HuH-7 (cell line): ENCODE results near the gene MEIOB.
"Not testable (repeated sequence)": the region's sequence is repeated elsewhere in the genome, so short reads cannot be mapped to it uniquely, and the experiment has no call there.

Experiments
- DNase-seq: peaks from one replicate; pipeline ENCODE4 v3.0.0; 2011; ENCODE audit warnings: low spot score

Gene MEIOB

GRCh38 chr16:1810106-1810505 is 61.9 kb downstream of the MEIOB start:
- DNase-seq: no peak

GRCh38 chr16:1809281-1809801 is 62.6 kb downstream of the MEIOB start:
- no peak for DNase-seq

DNA sequence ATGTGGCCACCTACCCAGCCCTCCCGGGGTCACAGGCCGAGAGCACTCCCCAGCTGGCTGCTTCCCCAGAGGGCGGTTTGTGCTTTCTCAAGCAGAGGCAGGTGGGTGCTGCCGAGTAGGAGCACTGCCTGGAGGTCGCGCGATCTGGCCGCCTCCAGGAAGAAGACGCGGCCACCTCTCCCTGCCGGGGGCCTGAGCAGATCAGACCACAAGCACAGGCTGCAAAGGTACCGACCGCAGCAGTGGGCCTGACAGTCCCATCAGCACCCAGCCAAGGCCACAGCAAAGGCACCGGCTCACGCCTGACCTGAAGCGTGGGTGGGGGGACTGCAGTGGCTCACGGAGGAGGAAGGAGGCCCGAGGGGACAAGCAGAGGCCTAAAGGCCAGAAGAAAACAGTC is 63.3 kb downstream of the MEIOB start:
- no peak for DNase-seq

- no peak for DNase-seq
Measured at GRCh38 chr16:1807626-1808025, 64.3 kb downstream of the MEIOB start.

DNA sequence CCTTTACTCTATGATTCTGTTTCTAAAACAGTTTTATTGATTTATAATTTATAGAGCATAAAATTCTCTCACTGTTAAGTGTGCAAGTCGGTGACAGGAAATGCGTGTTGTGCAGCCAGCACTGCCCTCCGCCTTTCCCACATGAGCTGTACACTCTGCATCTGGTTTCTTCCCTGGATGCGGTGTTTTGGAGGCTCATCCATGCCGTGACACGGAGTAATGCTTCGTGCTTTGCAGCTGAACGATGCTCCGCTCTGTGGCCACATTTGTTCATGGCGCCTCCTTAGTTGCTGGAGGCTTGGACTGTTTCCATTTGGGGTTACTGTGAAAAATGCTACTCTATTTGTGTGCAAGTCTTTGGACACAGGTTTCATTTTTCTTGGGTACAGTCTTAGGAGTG is 71.3 kb downstream of the MEIOB start:
- DNase-seq: no peak

GRCh38 chr16:1799263-1799662 is 72.7 kb downstream of the MEIOB start:
- DNase-seq: not testable (repeated sequence)

- DNase-seq: no peak
Measured at GRCh38 chr16:1794908-1795666, 76.9 kb downstream of the MEIOB start.

GRCh38 chr16:1794221-1794871 is 77.6 kb downstream of the MEIOB start:
- no peak for DNase-seq

GRCh38 chr16:1793578-1794220 is 78.3 kb downstream of the MEIOB start, which contains the start of gene IGFALS:
Gene IGFALS (minus strand): TSS chr16:1793705. CDS start chr16:1793652, 53 bp downstream.
- DNase-seq: no peak

DNA sequence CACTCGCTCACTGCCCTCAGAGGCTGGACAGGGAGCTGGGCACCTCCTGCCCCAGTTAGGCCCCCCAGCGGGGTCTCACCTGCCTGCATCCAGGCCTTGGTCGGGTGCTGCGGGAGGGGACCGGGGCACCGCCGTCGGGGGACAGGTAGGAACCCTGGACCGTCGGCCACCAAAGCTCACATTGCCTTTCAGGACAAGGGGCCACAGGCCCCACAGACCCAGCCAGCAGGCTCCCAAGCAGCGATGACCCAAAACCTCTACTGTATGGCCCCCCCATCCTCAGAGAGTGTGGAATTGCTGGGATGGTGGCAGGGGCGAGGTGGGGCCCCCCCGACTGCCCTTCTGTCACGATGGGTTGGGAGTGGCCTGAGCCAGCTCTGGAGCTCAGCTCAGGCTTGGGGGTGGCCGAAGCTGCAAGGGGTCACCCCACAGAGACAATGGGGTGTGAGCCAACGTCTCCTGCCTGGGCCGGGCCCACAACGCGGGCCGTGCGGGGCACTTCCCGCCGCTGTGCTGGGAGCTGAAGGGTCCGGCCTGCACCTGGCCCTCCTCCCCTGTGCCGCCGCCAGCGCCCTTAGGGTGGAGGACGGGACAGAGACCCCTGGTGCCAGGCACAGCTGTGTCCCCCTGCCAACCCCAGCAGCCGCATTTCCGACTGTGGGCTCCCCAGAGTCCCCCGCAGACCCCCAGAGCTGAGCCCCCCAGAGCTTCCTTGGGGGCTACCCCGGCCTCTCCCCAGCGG is 79.0 kb downstream of the MEIOB start:
- DNase-seq: no peak

DNA sequence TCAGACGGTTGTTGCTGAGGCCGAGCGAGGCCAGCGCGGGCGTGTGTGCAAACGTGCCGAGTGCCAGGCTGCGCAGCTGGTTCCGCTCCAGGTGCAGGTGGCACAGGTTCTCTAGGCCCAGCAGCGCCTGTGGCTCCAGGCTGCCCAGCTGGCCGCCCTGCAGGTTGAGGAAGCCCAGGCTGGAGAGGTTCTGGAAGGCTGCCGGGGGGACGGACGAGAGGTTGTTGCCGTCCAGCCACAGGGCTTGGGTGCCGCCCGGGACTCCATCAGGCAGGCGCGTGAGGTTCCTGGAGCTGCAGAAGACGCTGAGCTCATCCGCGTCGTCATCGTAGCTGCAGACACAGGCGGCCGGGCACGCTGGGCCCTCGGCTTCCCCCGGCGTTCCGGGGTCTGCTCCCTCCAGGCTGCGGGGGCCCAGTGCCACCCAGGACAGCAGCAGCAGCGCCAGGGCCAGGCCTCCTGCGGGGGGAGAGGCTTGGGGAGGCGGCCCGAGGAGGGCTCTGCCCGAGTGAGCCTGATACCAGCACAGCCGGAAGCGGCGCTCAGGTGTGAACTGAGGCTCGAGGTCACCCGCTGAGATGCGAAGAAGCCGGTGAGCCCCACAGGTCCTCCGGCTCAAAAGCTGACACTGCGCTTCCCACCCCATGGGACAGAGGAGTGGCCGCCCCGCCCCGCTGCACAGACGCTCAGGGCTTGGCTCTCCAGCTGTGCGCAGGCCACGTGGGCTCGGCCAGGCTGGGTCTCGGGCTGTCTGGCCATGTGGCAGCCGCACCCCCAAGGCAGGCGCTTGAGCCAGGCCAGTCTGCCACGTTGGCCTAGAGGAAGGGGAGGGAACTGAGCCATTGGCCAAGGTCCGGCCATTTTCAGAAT is 79.8 kb downstream of the MEIOB start:
- DNase-seq: no peak

GRCh38 chr16:1791256-1791942 is 80.6 kb downstream of the MEIOB start:
- no peak for DNase-seq

DNA sequence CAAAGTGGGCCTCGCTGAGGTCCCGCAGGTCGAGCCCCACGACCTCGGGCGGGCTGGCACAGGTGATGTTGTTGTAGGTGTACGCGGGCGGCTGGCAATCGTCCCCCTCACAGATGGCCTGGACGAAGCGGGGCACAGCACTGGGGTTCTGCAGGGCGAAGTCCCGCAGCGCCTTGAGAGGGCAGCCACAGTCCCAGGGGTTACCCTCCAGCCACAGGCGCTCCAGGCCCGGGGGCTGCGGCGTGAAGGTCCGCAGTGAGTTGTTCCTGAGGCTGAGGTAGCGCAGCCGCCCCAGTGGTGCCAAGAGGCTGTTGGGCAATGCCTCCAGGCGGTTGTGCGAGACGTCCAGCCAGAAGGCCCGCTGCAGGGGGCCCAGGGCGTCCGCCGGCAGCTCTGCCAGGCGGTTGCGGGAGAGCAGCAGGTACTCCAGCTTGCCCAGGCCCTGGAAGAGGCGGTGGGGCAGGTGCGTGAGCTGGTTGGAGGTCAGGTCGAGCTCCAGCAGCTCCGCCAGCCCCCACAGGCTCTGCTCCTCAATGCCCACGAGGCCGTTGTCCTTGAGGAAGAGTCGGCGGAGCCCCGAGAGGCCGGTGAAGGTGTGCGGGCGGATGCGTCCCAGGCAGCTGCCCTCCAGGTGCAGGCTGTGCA is 81.2 kb downstream of the MEIOB start:
- no peak for DNase-seq

GRCh38 chr16:1790261-1790610 is 81.7 kb downstream of the MEIOB start:
- DNase-seq: no peak

- DNase-seq: no peak
Measured at GRCh38 chr16:1789643-1790045, 82.3 kb downstream of the MEIOB start.

- no peak for DNase-seq
Measured at GRCh38 chr16:1788708-1789100, 83.3 kb downstream of the MEIOB start.

- no peak for DNase-seq
Measured at GRCh38 chr16:1788095-1788707, 83.8 kb downstream of the MEIOB start.

- no peak for DNase-seq
Measured at GRCh38 chr16:1787322-1788094, 84.5 kb downstream of the MEIOB start.

- no peak for DNase-seq
Measured at GRCh38 chr16:1787056-1787321, 85.0 kb downstream of the MEIOB start.
